T1000 (cell line): ENCODE results near the gene ACOT8.
"Not testable (repeated sequence)": the region's sequence is repeated elsewhere in the genome, so short reads cannot be mapped to it uniquely, and the experiment has no call there.

Experiments
- DNase-seq: peaks from one replicate; lab custom pipeline; 2025; ENCODE audit warnings: mixed read lengths; lab: John Stamatoyannopoulos, UW

The ACOT8 gene

GRCh38 chr20:45857114-45857881 lies at the start of gene ACOT8, which contains the start of gene ZSWIM3:
ACOT8 (minus strand) TSS chr20:45857392; CDS start chr20:45857315, 77 bp downstream.
ZSWIM3 (plus strand) TSS chr20:45857614; CDS start chr20:45857826, 212 bp downstream.
- peak; percentile 99 for DNase-seq

- DNase-seq = peak; percentile 89
Measured at GRCh38 chr20:45905505-45906079, 48.4 kb upstream of the ACOT8 start.

GRCh38 chr20:45904583-45905504 lies 47.7 kb upstream of the ACOT8 start:
- DNase-seq = no peak

GRCh38 chr20:45902199-45902701 lies 45.1 kb upstream of the ACOT8 start:
- no peak for DNase-seq

- DNase-seq = not testable (repeated sequence)
Measured at GRCh38 chr20:45901332-45901731, 44.1 kb upstream of the ACOT8 start.

GRCh38 chr20:45899046-45899835 lies 42.0 kb upstream of the ACOT8 start:
- DNase-seq = no peak

- no peak for DNase-seq
Measured at GRCh38 chr20:45898285-45898684, 41.1 kb upstream of the ACOT8 start.

GRCh38 chr20:45897692-45898091 lies 40.5 kb upstream of the ACOT8 start:
- DNase-seq = no peak

- DNase-seq = no peak
Measured at GRCh38 chr20:45897289-45897688, 40.1 kb upstream of the ACOT8 start.

- no peak for DNase-seq
Measured at GRCh38 chr20:45896641-45897161, 39.5 kb upstream of the ACOT8 start.

- no peak for DNase-seq
Measured at GRCh38 chr20:45894797-45895196, 37.6 kb upstream of the ACOT8 start.

- no peak for DNase-seq
Measured at GRCh38 chr20:45893831-45894230, 36.6 kb upstream of the ACOT8 start.

- no peak for DNase-seq
Measured at GRCh38 chr20:45892828-45893500, 35.8 kb upstream of the ACOT8 start.

- DNase-seq = no peak
Measured at GRCh38 chr20:45892049-45892825, 35.0 kb upstream of the ACOT8 start.

GRCh38 chr20:45890985-45891983 lies 34.1 kb upstream of the ACOT8 start, which contains the start of the genes CTSA and NEURL2:
CTSA (plus strand) TSS chr20:45891335; CDS start chr20:45891569, 234 bp downstream.
NEURL2 (minus strand) TSS chr20:45891208; CDS start chr20:45890991, 217 bp downstream.
- DNase-seq = peak; percentile 95

GRCh38 chr20:45890077-45890984 lies 33.1 kb upstream of the ACOT8 start:
- no peak for DNase-seq

- no peak for DNase-seq
Measured at GRCh38 chr20:45888681-45889080, 31.5 kb upstream of the ACOT8 start.
